22Rv1 (cell line): ENCODE measurements around the gene SESN3.
"Not testable (repeated sequence)": the region's sequence is repeated elsewhere in the genome, so short reads cannot be mapped to it uniquely, and the experiment has no call there.

Source experiments
- ZFX ChIP-seq: fragments of 450-650 bp; IDR thresholded peaks from 2 replicates; pipeline ENCODE4 v1.6.1; 2017; ENCODE audit warnings: antibody characterized with exemption, borderline replicate concordance
- TF ChIP-seq, protein P1 (sequence below): fragments of 450-650 bp; IDR thresholded peaks from 2 replicates; pipeline ENCODE4 v1.5.1; 2017; ENCODE audit warnings: mild to moderate bottlenecking

- TF ChIP-seq, protein P1, sequence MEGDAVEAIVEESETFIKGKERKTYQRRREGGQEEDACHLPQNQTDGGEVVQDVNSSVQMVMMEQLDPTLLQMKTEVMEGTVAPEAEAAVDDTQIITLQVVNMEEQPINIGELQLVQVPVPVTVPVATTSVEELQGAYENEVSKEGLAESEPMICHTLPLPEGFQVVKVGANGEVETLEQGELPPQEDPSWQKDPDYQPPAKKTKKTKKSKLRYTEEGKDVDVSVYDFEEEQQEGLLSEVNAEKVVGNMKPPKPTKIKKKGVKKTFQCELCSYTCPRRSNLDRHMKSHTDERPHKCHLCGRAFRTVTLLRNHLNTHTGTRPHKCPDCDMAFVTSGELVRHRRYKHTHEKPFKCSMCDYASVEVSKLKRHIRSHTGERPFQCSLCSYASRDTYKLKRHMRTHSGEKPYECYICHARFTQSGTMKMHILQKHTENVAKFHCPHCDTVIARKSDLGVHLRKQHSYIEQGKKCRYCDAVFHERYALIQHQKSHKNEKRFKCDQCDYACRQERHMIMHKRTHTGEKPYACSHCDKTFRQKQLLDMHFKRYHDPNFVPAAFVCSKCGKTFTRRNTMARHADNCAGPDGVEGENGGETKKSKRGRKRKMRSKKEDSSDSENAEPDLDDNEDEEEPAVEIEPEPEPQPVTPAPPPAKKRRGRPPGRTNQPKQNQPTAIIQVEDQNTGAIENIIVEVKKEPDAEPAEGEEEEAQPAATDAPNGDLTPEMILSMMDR = not testable (repeated sequence)
- TF ChIP-seq ZFX = not testable (repeated sequence)
Observed at GRCh38 chr11:95273618-95274017, 42.6 kb upstream of the SESN3 start.
